ENCODE data around the gene CTXN1. TPM values are rescaled to one million over a fixed set of nuclear protein-coding genes. Genes with fewer than 3 reads are reported as not detected.

The CTXN1 gene
- 0.86 and 1.1 TPM in 2 replicates for total RNA-seq

GRCh38 chr19:7926021-7926726, at the start of gene CTXN1:
CTXN1 (minus strand) TSS chr19:7926135; CDS start chr19:7925538, 597 bp downstream.

GRCh38 chr19:7943444-7944176, 17.7 kb upstream of the CTXN1 start, which contains the start of gene TIMM44:
TIMM44 (minus strand) TSS chr19:7943666; CDS start chr19:7943651, 15 bp downstream.

GRCh38 chr19:7919610-7920518, 6.1 kb downstream of the CTXN1 start, which contains the start of gene SNAPC2:
SNAPC2 (plus strand) TSS chr19:7920338; CDS start chr19:7920367, 29 bp downstream.

GRCh38 chr19:7914598-7915045, 11.3 kb downstream of the CTXN1 start, which contains the start of gene TGFBR3L:
TGFBR3L (plus strand) TSS chr19:7914830.

GRCh38 chr19:7903244-7904073, 22.5 kb downstream of the CTXN1 start, which contains the start of gene MAP2K7:
MAP2K7 (plus strand) TSS chr19:7903877; CDS start chr19:7903945, 68 bp downstream.

GRCh38 chr19:7888145-7888825, 37.6 kb downstream of the CTXN1 start, which contains the start of gene LRRC8E:
LRRC8E (plus strand) TSS chr19:7888510; CDS start chr19:7895604, 7,094 bp downstream.

Other genes starting within 250 kb of the CTXN1 start
- not detected in 2 replicates for gene MCEMP1, start 249.0 kb downstream of the CTXN1 start, total RNA-seq
- 121 and 125 TPM in 2 replicates for gene TRAPPC5, start 245.3 kb downstream of the CTXN1 start, total RNA-seq
- gene FCER2, start 224.0 kb downstream of the CTXN1 start, total RNA-seq, result not detected in 2 replicates
- gene CLEC4G, start 194.0 kb downstream of the CTXN1 start, total RNA-seq, result not detected in 2 replicates
- gene CD209, start 178.6 kb downstream of the CTXN1 start, total RNA-seq, result not detected in 2 replicates
- gene CLEC4M, start 162.9 kb downstream of the CTXN1 start, total RNA-seq, result not detected in 2 replicates
- gene EVI5L, start 95.9 kb downstream of the CTXN1 start, total RNA-seq, result 14.2 and 18.0 TPM in 2 replicates
- not detected in 2 replicates for gene PRR36, start 51.7 kb downstream of the CTXN1 start, total RNA-seq
- 7.6 and 9.9 TPM in 2 replicates for gene LRRC8E, start 37.6 kb downstream of the CTXN1 start, total RNA-seq
- gene MAP2K7, start 22.3 kb downstream of the CTXN1 start, total RNA-seq, result 14.2 and 14.5 TPM in 2 replicates
- 0.84 and 7.5 TPM in 2 replicates for gene TGFBR3L, start 11.3 kb downstream of the CTXN1 start, total RNA-seq
- 26.7 and 36.4 TPM in 2 replicates for gene SNAPC2, start 5.8 kb downstream of the CTXN1 start, total RNA-seq
- gene TIMM44, start 17.5 kb upstream of the CTXN1 start, total RNA-seq, result 63.9 and 72.7 TPM in 2 replicates
- gene ELAVL1, start 79.5 kb upstream of the CTXN1 start, total RNA-seq, result 30.1 and 51.3 TPM in 2 replicates
- not detected in 2 replicates for gene CCL25, start 126.6 kb upstream of the CTXN1 start, total RNA-seq
- not detected in 2 replicates for gene FBN3, start 223.5 kb upstream of the CTXN1 start, total RNA-seq